ENCODE measurements around the gene FAM20C. TPM values are rescaled to one million over a fixed set of nuclear protein-coding genes. Genes with fewer than 3 reads are reported as not detected.

FAM20C gene
- total RNA-seq, 2 donors from 2014 or later = 37.8 to 62.0 TPM

- Histone ChIP-seq H3K27ac (peak overlapping the region; percentile 86 to 95), H3K4me3 (no peak overlapping the region), H3K36me3 (no peaks in the 10 kb centered on the region), H3K27me3 (replicated peaks; ENCODE audit: insufficient read depth) (no peaks in the 10 kb centered on the region), H3K4me1 (replicated peaks) (peaks cover 33% of the 10 kb centered on the region), H3K9me3 (no peaks in the 10 kb centered on the region)
- intact Hi-C loops (cut with DNase I) = loop anchor here (5.0 kb wide), 1 partner anchor 40 kb away; the partner anchor contains the start of gene FAM20C
- 72% methylated on average over 43 of the region's 43 CpGs for WGBS
- TF ChIP-seq POLR2A (IDR thresholded peaks at IDR 0.05) (no peak), POLR2AphosphoS5 (IDR thresholded peaks at IDR 0.05) (no peak), CTCF (IDR thresholded peaks at IDR 0.05) (no peak)
- DNase-seq (ENCODE audit: low spot score) = no peak
Measured at GRCh38 chr7:232410-233248, 40.3 kb downstream of the FAM20C start.

- WGBS = 66% methylated on average over 16 of the region's 27 CpGs
- DNase-seq (ENCODE audit: low spot score) = no peak
- peak overlapping the region; percentile 86 to 95 for H3K27ac ChIP-seq
- H3K36me3 ChIP-seq = no peaks in the 10 kb centered on the region
- TF ChIP-seq POLR2A (IDR thresholded peaks at IDR 0.05) (no peak), POLR2AphosphoS5 (IDR thresholded peaks at IDR 0.05) (no peak), CTCF (IDR thresholded peaks at IDR 0.05) (no peak)
- H3K4me3 ChIP-seq = no peak overlapping the region
- peaks cover 33% of the 10 kb centered on the region for H3K4me1 ChIP-seq (replicated peaks)
- H3K27me3 ChIP-seq (replicated peaks; ENCODE audit: insufficient read depth) = no peaks in the 10 kb centered on the region
- H3K9me3 ChIP-seq = no peaks in the 10 kb centered on the region
- intact Hi-C loops (cut with DNase I) = loop anchor here (5.0 kb wide), 1 partner anchor 41 kb away; the partner anchor contains the start of gene FAM20C
Measured at GRCh38 chr7:233249-234035, 41.1 kb downstream of the FAM20C start.

- peak overlapping the region in 1 of 2 donors; percentile 25 for H3K4me3 ChIP-seq
- WGBS = 23% methylated on average over 24 of the region's 33 CpGs
Measured at GRCh38 chr7:234051-234707, 41.8 kb downstream of the FAM20C start.

More at GRCh38 chr7:234051-234707, 41.8 kb downstream of the FAM20C start:
- H3K27ac ChIP-seq = peak overlapping the region; percentile 86 to 95
- DNase-seq (ENCODE audit: low spot score) = peak; percentile 26
- no peaks in the 10 kb centered on the region for H3K36me3 ChIP-seq
- TF ChIP-seq POLR2A (IDR thresholded peaks at IDR 0.05) = no peak
- no peak for TF ChIP-seq POLR2AphosphoS5 (IDR thresholded peaks at IDR 0.05)
- no peak for TF ChIP-seq CTCF (IDR thresholded peaks at IDR 0.05)
- no peaks in the 10 kb centered on the region for H3K27me3 ChIP-seq (replicated peaks; ENCODE audit: insufficient read depth)
- no peaks in the 10 kb centered on the region for H3K9me3 ChIP-seq
- intact Hi-C loops (cut with DNase I) = loop anchor here (5.0 kb wide), 1 partner anchor 42 kb away; the partner anchor contains the start of gene FAM20C
- H3K4me1 ChIP-seq (replicated peaks) = peaks cover 33% of the 10 kb centered on the region

Data from prostate gland (tissue), 2 donors.